B cell (primary cell): ENCODE data around the gene SLC5A2. TPM values are rescaled to one million over a fixed set of nuclear protein-coding genes. Genes with fewer than 3 reads are reported as not detected.

Experiments used
- ATAC-seq: fragments of 200-7000 bp; cut with Tn5 transposase; one replicate; pipeline ENCODE4 v1.10.0; 2021; ENCODE audit warnings: low read depth, mild to moderate bottlenecking, moderate number of reproducible peaks, moderate library complexity
- CTCF ChIA-PET: fragments of 350-600 bp; sonication (Branson Sonifier 250); formaldehyde crosslinking; loops from one replicate; lab custom pipeline; 2021; ENCODE audit warnings: antibody characterized with exemption, inconsistent platforms; lab: Charles Lee
- POLR2A ChIA-PET: fragments of 350-600 bp; sonication (Branson Sonifier 250); formaldehyde crosslinking; loops from one replicate; lab custom pipeline; 2021; ENCODE audit warnings: antibody characterized with exemption; lab: Charles Lee
- DNase-seq: peaks from one replicate; pipeline ENCODE4 v3.0.0; 2013
- H2AFZ ChIP-seq: 2 replicates; pipeline ENCODE4 v1.6.1; 2012; ENCODE audit warnings: mild to moderate bottlenecking, low read depth, low read length; ENCODE audit not compliant: insufficient read depth, poor library complexity, severe bottlenecking
- H3K27ac ChIP-seq, 2 donors: 1 replicate in 1 of 2; 2 replicates in 1 of 2; pipeline ENCODE4 v1.5.1; 2012 to 2013; ENCODE audit warnings: low read length in 2 of 2, mild to moderate bottlenecking in 2 of 2, moderate library complexity in 1 of 2
- H3K27me3 ChIP-seq, 4 experiments: fragments of 200-600 bp in 1 of 4; sonication (generic) in 1 of 4; replicated peaks in 1 of 4; 1 replicate in 2 of 4; 2 replicates in 2 of 4; pipeline versions ENCODE4 v1.6.1 to v1.7.0; 2013 to 2016; ENCODE audit warnings: low read length in 3 of 4, mild to moderate bottlenecking in 2 of 4, mixed read lengths in 1 of 4, moderate library complexity in 1 of 4; ENCODE audit not compliant: insufficient read depth in 4 of 4, control insufficient read depth in 3 of 4; ENCODE audit errors: control extremely low read depth in 1 of 4
- H3K36me3 ChIP-seq, 2 experiments: replicated peaks in 1 of 2; 1 replicate in 1 of 2; 2 replicates in 1 of 2; pipeline versions ENCODE4 v1.6.1 to v1.7.1; 2013; ENCODE audit warnings: low read length in 1 of 2; ENCODE audit not compliant: insufficient read depth in 2 of 2, control insufficient read depth in 1 of 2; ENCODE audit errors: control extremely low read depth in 1 of 2, extremely low read depth in 1 of 2
- H3K4me1 ChIP-seq, 2 donors: fragments of 200-600 bp in 1 of 2; sonication (generic) in 1 of 2; 1 replicate in 1 of 2; 2 replicates in 1 of 2; pipeline versions ENCODE4 v1.5.1 to v1.6.1; 2013 to 2017; ENCODE audit warnings: low read length in 2 of 2; ENCODE audit not compliant: control insufficient read depth in 2 of 2, insufficient read depth in 2 of 2
- H3K4me2 ChIP-seq: replicated peaks from 2 replicates; pipeline ENCODE3; 2012; ENCODE audit warnings: mild to moderate bottlenecking, low read depth, low read length; ENCODE audit not compliant: poor library complexity, severe bottlenecking
- H3K4me3 ChIP-seq, 5 experiments: fragments of 200-600 bp in 1 of 5; sonication (generic) in 1 of 5; 1 replicate in 3 of 5; 2 replicates in 2 of 5; pipeline versions ENCODE4 v1.5.1 to v1.7.0; 2011 to 2016; ENCODE audit warnings: low read length in 4 of 5, mild to moderate bottlenecking in 4 of 5, low read depth in 2 of 5, control low read depth in 1 of 5, moderate library complexity in 1 of 5; ENCODE audit not compliant: insufficient read depth in 1 of 5; ENCODE audit errors: control extremely low read depth in 1 of 5, extremely low read depth in 1 of 5
- H3K79me2 ChIP-seq: fragments of 200-600 bp; sonication (generic); one replicate; pipeline ENCODE4 v1.6.0; 2016; ENCODE audit warnings: low read length; ENCODE audit not compliant: control insufficient read depth, insufficient read depth
- H3K9ac ChIP-seq: fragments of 200-600 bp; sonication (generic); 2 replicates; pipeline ENCODE4 v1.6.1; 2017; ENCODE audit warnings: mild to moderate bottlenecking, low read length, moderate library complexity
- H3K9me3 ChIP-seq, 3 donors: one replicate each; pipeline versions ENCODE4 v1.6.1 to v1.7.1; 2013; ENCODE audit warnings: low read length in 2 of 3; ENCODE audit not compliant: control insufficient read depth in 2 of 3, insufficient read depth in 1 of 3; ENCODE audit errors: control extremely low read depth in 1 of 3
- H4K20me1 ChIP-seq: 2 replicates; pipeline ENCODE4 v1.6.0; 2012; ENCODE audit warnings: mild to moderate bottlenecking, low read length; ENCODE audit not compliant: insufficient read depth, control insufficient read depth, poor library complexity, severe bottlenecking
- H3K27ac Mint-ChIP-seq: one replicate; pipeline ENCODE4 v1.8.0; 2021; ENCODE audit warnings: mixed read lengths
- H3K27me3 Mint-ChIP-seq: one replicate; pipeline ENCODE4 v1.8.0; 2021; ENCODE audit warnings: mixed read lengths
- H3K4me1 Mint-ChIP-seq: one replicate; pipeline ENCODE4 v1.8.0; 2021; ENCODE audit warnings: mixed read lengths
- H3K4me3 Mint-ChIP-seq: one replicate; pipeline ENCODE4 v1.8.0; 2021; ENCODE audit warnings: mixed read lengths
- H3K9me3 Mint-ChIP-seq: one replicate; pipeline ENCODE4 v1.8.0; 2022; ENCODE audit warnings: mixed read lengths; ENCODE audit not compliant: insufficient read depth
- EZH2 ChIP-seq: IDR thresholded peaks from 2 replicates; pipeline ENCODE4 v1.6.1; 2012; ENCODE audit warnings: borderline replicate concordance, low read depth, mild to moderate bottlenecking, moderate library complexity, low read length; ENCODE audit not compliant: insufficient read depth, poor library complexity, severe bottlenecking
- WGBS: methylation state at CpG from one replicate; pipeline ENCODE4 v1.1.5; 2013; ENCODE audit warnings: missing lambda C conversion rate; ENCODE audit not compliant: insufficient coverage; 5-methylcytosine and 5-hydroxymethylcytosine counted together
- intact Hi-C: fragments of 100-400 bp; cut with micrococcal nuclease; formaldehyde crosslinking; loops from one replicate; pipeline ENCODE4 v1.10.0; 2022
- polyA plus RNA-seq: library from polyadenylated mRNA; depleted of rRNA; stranded (reverse); fragments of >200 nt; gene quantifications from 2 replicates; pipeline ENCODE4 v1.2.3, GENCODE V29; 2012
- total RNA-seq, 2 donors: library from RNA; stranded (reverse); fragments of 120-200 nt in 1 of 2; gene quantifications; 1 replicate in 1 of 2; 2 replicates in 1 of 2; pipeline versions ENCODE4 v1.2.3 to v1.2.4, GENCODE V29; 2013 to 2022
- TF ChIP-seq, protein P1 (sequence below): fragments of 200-600 bp; IDR thresholded peaks from one replicate; pipeline ENCODE4 v1.8.0; 2022; ENCODE audit warnings: antibody characterized with exemption, mild to moderate bottlenecking

SLC5A2 gene
- total and polyA plus RNA-seq, 2 donors (not counting 1 experiment from before 2014, with no cell fraction given) = 0.67 to 0.69 TPM

DNA sequence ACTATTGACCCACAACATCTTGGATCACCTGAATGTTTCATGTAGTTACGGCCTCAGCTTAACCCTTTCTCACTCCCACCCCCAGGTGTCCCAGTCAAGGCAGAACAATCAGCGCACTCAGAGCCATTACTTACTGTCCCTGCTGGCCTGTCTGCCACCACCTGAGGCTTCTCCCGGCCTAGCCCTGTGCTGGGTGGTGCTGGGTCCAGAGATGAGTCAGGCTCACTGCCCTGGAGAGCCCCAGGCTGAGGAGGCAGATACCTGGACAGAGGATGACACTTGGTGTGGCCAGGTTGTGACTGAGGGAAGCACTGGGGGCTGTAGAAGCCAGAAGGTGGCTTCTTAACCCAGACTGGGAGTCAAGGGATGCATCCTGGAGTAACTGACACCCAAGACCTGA is 4.0 kb upstream of the SLC5A2 start:
- H3K4me2 ChIP-seq = no peak overlapping the region
- no peaks in the 10 kb centered on the region for H3K36me3 ChIP-seq
- ATAC-seq (no peak), DNase-seq (no peak)
- H3K79me2 ChIP-seq = no peaks in the 10 kb centered on the region
- H2AFZ ChIP-seq = no peak overlapping the region
- 86% methylated on average over 3 of the region's 3 CpGs for WGBS
- no peak overlapping the region for H3K4me3 Mint-ChIP-seq
- no peak overlapping the region for H3K9ac ChIP-seq
- no peaks in the 10 kb centered on the region for H3K9me3 Mint-ChIP-seq
- peaks cover 0 to 9% (median 0%) of the 10 kb centered on the region in 4 experiments for H3K27me3 ChIP-seq
- H3K27ac Mint-ChIP-seq = no peak overlapping the region
- intact Hi-C loops = loop anchor here (5.0 kb wide), 1 partner anchor 393 kb away; the partner anchor contains the start of gene ZNF267
- peaks cover 22% of the 10 kb centered on the region for H3K4me1 Mint-ChIP-seq
- H3K4me1 ChIP-seq = peaks cover 9 to 18% of the 10 kb centered on the region in 2 donors
- H3K4me3 ChIP-seq = no peak overlapping the region
- ChIA-PET POLR2A (no interaction called here), CTCF (interaction anchor here (0.7 kb wide), 1 partner anchor 326 kb away, joined by 3 read pairs; no protein-coding TSS in a partner anchor)
- H3K27ac ChIP-seq = no peak overlapping the region
- H3K9me3 ChIP-seq = no peaks in the 10 kb centered on the region
- peaks cover 16% of the 10 kb centered on the region for H3K27me3 Mint-ChIP-seq
- H4K20me1 ChIP-seq = no peaks in the 10 kb centered on the region
- no peak for TF ChIP-seq EZH2
- TF ChIP-seq, protein P1, sequence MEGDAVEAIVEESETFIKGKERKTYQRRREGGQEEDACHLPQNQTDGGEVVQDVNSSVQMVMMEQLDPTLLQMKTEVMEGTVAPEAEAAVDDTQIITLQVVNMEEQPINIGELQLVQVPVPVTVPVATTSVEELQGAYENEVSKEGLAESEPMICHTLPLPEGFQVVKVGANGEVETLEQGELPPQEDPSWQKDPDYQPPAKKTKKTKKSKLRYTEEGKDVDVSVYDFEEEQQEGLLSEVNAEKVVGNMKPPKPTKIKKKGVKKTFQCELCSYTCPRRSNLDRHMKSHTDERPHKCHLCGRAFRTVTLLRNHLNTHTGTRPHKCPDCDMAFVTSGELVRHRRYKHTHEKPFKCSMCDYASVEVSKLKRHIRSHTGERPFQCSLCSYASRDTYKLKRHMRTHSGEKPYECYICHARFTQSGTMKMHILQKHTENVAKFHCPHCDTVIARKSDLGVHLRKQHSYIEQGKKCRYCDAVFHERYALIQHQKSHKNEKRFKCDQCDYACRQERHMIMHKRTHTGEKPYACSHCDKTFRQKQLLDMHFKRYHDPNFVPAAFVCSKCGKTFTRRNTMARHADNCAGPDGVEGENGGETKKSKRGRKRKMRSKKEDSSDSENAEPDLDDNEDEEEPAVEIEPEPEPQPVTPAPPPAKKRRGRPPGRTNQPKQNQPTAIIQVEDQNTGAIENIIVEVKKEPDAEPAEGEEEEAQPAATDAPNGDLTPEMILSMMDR = no peak

DNA sequence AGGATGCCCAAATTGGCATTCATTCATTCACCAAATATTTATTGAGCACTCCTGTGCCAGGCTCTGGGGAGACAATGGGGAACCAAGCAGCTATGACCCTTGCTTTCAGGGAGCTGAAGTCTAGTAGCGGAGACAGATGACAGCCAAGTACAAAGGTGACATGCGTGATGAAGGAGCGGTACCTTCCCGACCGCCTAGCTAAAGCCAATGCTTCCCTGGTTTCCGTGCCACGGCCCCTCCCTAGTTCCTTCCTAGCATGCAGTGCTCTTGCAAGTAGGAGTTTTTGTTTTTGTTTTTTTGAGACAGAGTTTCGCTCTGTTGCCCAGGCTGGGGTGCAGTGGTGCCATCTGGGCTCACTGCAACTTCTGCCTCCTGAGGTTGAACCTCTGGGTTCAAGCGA is 3.2 kb upstream of the SLC5A2 start:
- H3K4me1 ChIP-seq = peaks cover 9 to 18% of the 10 kb centered on the region in 2 donors
- CTCF ChIA-PET = interaction anchor here (1.2 kb wide), 1 partner anchor 19 kb away, joined by 4 read pairs; no protein-coding TSS in a partner anchor
- H3K9ac ChIP-seq = no peak overlapping the region
- no peaks in the 10 kb centered on the region for H3K9me3 ChIP-seq
- POLR2A ChIA-PET = no interaction called here
- H3K4me2 ChIP-seq = no peak overlapping the region
- 94% methylated on average over 9 of the region's 9 CpGs for WGBS
- Mint-ChIP-seq H3K4me1 (peaks cover 19% of the 10 kb centered on the region), H3K9me3 (no peaks in the 10 kb centered on the region), H3K27me3 (peaks cover 16% of the 10 kb centered on the region), H3K4me3 (no peak overlapping the region), H3K27ac (no peak overlapping the region)
- H4K20me1 ChIP-seq = no peaks in the 10 kb centered on the region
- H3K79me2 ChIP-seq = no peaks in the 10 kb centered on the region
- no peak overlapping the region for H3K27ac ChIP-seq
- DNase-seq (no peak), ATAC-seq (no peak)
- H3K27me3 ChIP-seq = peaks cover 0 to 9% (median 0%) of the 10 kb centered on the region in 4 experiments
- intact Hi-C loops = loop anchor here (5.0 kb wide), 1 partner anchor 393 kb away; the partner anchor contains the start of gene ZNF267
- H2AFZ ChIP-seq = no peak overlapping the region
- TF ChIP-seq, protein P1 = no peak
- no peak for TF ChIP-seq EZH2
- H3K4me3 ChIP-seq = no peak overlapping the region
- no peaks in the 10 kb centered on the region for H3K36me3 ChIP-seq
